Fibroblast of lung (primary cell): ENCODE measurements around the gene ACTR3. TPM values are rescaled to one million over a fixed set of nuclear protein-coding genes. Genes with fewer than 3 reads are reported as not detected.

Experiments
- DNase-seq, 2 donors: peaks; one replicate each; pipeline versions ENCODE4 v3.0.0 to v3.0.0-alpha.2; 2010; ENCODE audit warnings: low read depth in 2 of 2
- H2AFZ ChIP-seq: 2 replicates; pipeline ENCODE4 v1.5.1; 2012; ENCODE audit warnings: low read length, control low read depth, inconsistent platforms
- H3K27ac ChIP-seq: 2 replicates; pipeline ENCODE4 v1.5.1; 2011; ENCODE audit warnings: low read length, control low read depth; ENCODE audit not compliant: insufficient read depth
- H3K27me3 ChIP-seq: 2 replicates; pipeline ENCODE4 v1.5.1; 2011; ENCODE audit warnings: mild to moderate bottlenecking, low read length; ENCODE audit not compliant: control insufficient read depth, insufficient read depth
- H3K36me3 ChIP-seq: 2 replicates; pipeline ENCODE4 v1.5.1; 2011; ENCODE audit warnings: low read length; ENCODE audit not compliant: control insufficient read depth, insufficient read depth
- H3K4me1 ChIP-seq: 2 replicates; pipeline ENCODE4 v1.5.1; 2011; ENCODE audit warnings: low read length; ENCODE audit not compliant: control insufficient read depth, insufficient read depth; ENCODE audit errors: extremely low read depth
- H3K4me2 ChIP-seq: 2 replicates; pipeline ENCODE4 v1.5.1; 2011; ENCODE audit warnings: low read length, control low read depth; ENCODE audit not compliant: insufficient read depth; ENCODE audit errors: extremely low read depth
- H3K4me3 ChIP-seq, 4 experiments: fragments of 200-600 bp in 1 of 4; sonication (generic) in 1 of 4; replicated peaks in 1 of 4; 2 replicates each; pipeline ENCODE4 v1.5.1; 2011 to 2016; ENCODE audit warnings: low read length in 4 of 4, low read depth in 3 of 4, mild to moderate bottlenecking in 3 of 4, control low read depth in 2 of 4, inconsistent platforms in 1 of 4, mixed read lengths in 1 of 4; ENCODE audit not compliant: insufficient read depth in 1 of 4; ENCODE audit errors: control extremely low read depth in 1 of 4
- H3K79me2 ChIP-seq: 2 replicates; pipeline ENCODE4 v1.5.1; 2012; ENCODE audit warnings: mild to moderate bottlenecking, low read length, inconsistent platforms; ENCODE audit not compliant: control insufficient read depth, insufficient read depth
- H3K9ac ChIP-seq: 2 replicates; pipeline ENCODE4 v1.5.1; 2011; ENCODE audit warnings: mild to moderate bottlenecking, low read length, control low read depth; ENCODE audit not compliant: insufficient read depth
- H3K9me3 ChIP-seq: 2 replicates; pipeline ENCODE4 v1.5.1; 2012; ENCODE audit warnings: low read depth, low read length; ENCODE audit not compliant: control insufficient read depth, insufficient read depth
- H4K20me1 ChIP-seq: 2 replicates; pipeline ENCODE4 v1.5.1; 2011; ENCODE audit warnings: low read length; ENCODE audit not compliant: control insufficient read depth, insufficient read depth; ENCODE audit errors: extremely low read depth
- CTCF ChIP-seq, 2 donors: IDR thresholded peaks in 1 of 2; conservative IDR thresholded peaks in 1 of 2; 1 replicate in 1 of 2; 2 replicates in 1 of 2; pipeline ENCODE4 v1.5.1; 2011 to 2012; ENCODE audit warnings: low read length in 2 of 2, control low read depth in 1 of 2, inconsistent platforms in 1 of 2, low read depth in 1 of 2, mild to moderate bottlenecking in 1 of 2
- EZH2 ChIP-seq: IDR thresholded peaks from 2 replicates; pipeline ENCODE4 v1.5.1; 2012; ENCODE audit warnings: low read length, control low read depth, mild to moderate bottlenecking; ENCODE audit errors: missing control alignments
- polyA plus RNA-seq, 2 donors: library from polyadenylated mRNA; depleted of rRNA in 1 of 2; stranded (reverse) in 1 of 2; unstranded in 1 of 2; fragments of >200 nt; gene quantifications; 2 replicates each; pipeline ENCODE4 v1.2.1, GENCODE V29; 2011 to 2012; ENCODE audit warnings: missing spikeins in 1 of 2
- total RNA-seq: library from RNA; depleted of rRNA; stranded (reverse); fragments of >200 nt; gene quantifications from 2 replicates; pipeline ENCODE4 v1.2.1, GENCODE V29; 2014

The ACTR3 gene
- total and polyA plus RNA-seq, 2 donors (not counting 1 experiment from before 2014, with no cell fraction given), result 177 to 479 TPM

- Histone ChIP-seq H3K4me3 (no peak overlapping the region), H3K27me3 (no peaks in the 10 kb centered on the region), H3K36me3 (no peaks in the 10 kb centered on the region), H3K4me1 (no peaks in the 10 kb centered on the region), H2AFZ (no peak overlapping the region), H3K4me2 (no peak overlapping the region), H3K27ac (no peak overlapping the region), H3K9ac (no peak overlapping the region), H3K79me2 (no peaks in the 10 kb centered on the region), H4K20me1 (no peaks in the 10 kb centered on the region), H3K9me3 (no peaks in the 10 kb centered on the region)
- no peak for DNase-seq
- no peak for TF ChIP-seq CTCF (conservative IDR thresholded peaks at IDR 0.05 in 1 of 2, IDR thresholded peaks at IDR 0.05 in 1 of 2; ENCODE audit: low read depth in 1 of 2, low read length in 2 of 2)
- TF ChIP-seq EZH2, result no peak
These were observed 95.9 kb downstream of the ACTR3 start for GRCh38 chr2:113985554-113986397.

GRCh38 chr2:113986762-113987290 is 96.9 kb downstream of the ACTR3 start:
- H3K9ac ChIP-seq, result no peak overlapping the region
- H3K27ac ChIP-seq, result no peak overlapping the region
- no peaks in the 10 kb centered on the region for H3K36me3 ChIP-seq
- H3K9me3 ChIP-seq, result no peaks in the 10 kb centered on the region
- no peak overlapping the region for H2AFZ ChIP-seq
- no peak overlapping the region for H3K4me2 ChIP-seq
- H3K4me3 ChIP-seq, result no peak overlapping the region
- no peaks in the 10 kb centered on the region for H3K79me2 ChIP-seq
- DNase-seq, result peak in 1 of 2 donors; percentile 66
- H3K4me1 ChIP-seq, result no peaks in the 10 kb centered on the region
- no peaks in the 10 kb centered on the region for H4K20me1 ChIP-seq
- no peaks in the 10 kb centered on the region for H3K27me3 ChIP-seq
- TF ChIP-seq EZH2 (no peak), CTCF (conservative IDR thresholded peaks at IDR 0.05 in 1 of 2, IDR thresholded peaks at IDR 0.05 in 1 of 2; ENCODE audit: low read depth in 1 of 2, low read length in 2 of 2) (no peak)

DNA sequence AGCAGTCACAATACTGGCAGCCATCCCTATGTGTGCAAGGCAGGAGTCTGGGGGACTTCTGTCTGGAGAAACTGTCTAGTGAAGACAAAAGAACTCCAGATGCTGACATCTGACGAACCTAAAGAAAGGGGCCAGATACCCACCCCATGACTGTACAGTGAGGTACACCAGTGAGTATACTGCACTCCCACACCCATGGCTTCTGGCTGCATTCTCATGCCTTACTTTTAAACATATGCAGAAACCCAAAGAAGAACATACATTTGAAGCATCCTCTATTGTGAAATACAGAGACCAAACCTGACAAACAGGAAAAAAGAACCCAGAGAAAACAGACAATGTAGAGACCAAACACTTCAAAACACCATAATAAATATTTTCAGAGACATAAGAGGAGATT is 102.2 kb downstream of the ACTR3 start:
- H4K20me1 ChIP-seq, result no peaks in the 10 kb centered on the region
- H3K4me2 ChIP-seq, result no peak overlapping the region
- H3K9ac ChIP-seq, result no peak overlapping the region
- no peak for TF ChIP-seq CTCF (conservative IDR thresholded peaks at IDR 0.05 in 1 of 2, IDR thresholded peaks at IDR 0.05 in 1 of 2; ENCODE audit: low read depth in 1 of 2, low read length in 2 of 2)
- no peak for TF ChIP-seq EZH2
- H2AFZ ChIP-seq, result no peak overlapping the region
- DNase-seq, result no peak
- no peaks in the 10 kb centered on the region for H3K79me2 ChIP-seq
- H3K4me1 ChIP-seq, result no peaks in the 10 kb centered on the region
- H3K36me3 ChIP-seq, result no peaks in the 10 kb centered on the region
- no peaks in the 10 kb centered on the region for H3K27me3 ChIP-seq
- H3K9me3 ChIP-seq, result no peaks in the 10 kb centered on the region
- H3K27ac ChIP-seq, result no peak overlapping the region
- H3K4me3 ChIP-seq, result no peak overlapping the region
